GM12873 (cell line): ENCODE measurements around the gene BCAS3.

ENCODE experiments used
- CTCF ChIP-seq: IDR thresholded peaks from 2 replicates; pipeline ENCODE4 v1.5.1; 2012; ENCODE audit warnings: low read depth, mild to moderate bottlenecking, moderate library complexity, low read length, control low read depth; ENCODE audit not compliant: insufficient read depth; ENCODE audit errors: missing control alignments

Gene BCAS3

GRCh38 chr17:61202564-61202963 lies 524.9 kb downstream of the BCAS3 start:
- TF ChIP-seq CTCF, result no peak

- no peak for TF ChIP-seq CTCF
These were observed 526.0 kb downstream of the BCAS3 start for GRCh38 chr17:61203671-61204131.

GRCh38 chr17:61204456-61204855 lies 526.8 kb downstream of the BCAS3 start:
- no peak for TF ChIP-seq CTCF

GRCh38 chr17:61205401-61205800 lies 527.8 kb downstream of the BCAS3 start:
- no peak for TF ChIP-seq CTCF

- TF ChIP-seq CTCF, result no peak
These were observed 528.3 kb downstream of the BCAS3 start for GRCh38 chr17:61205931-61206330.

- TF ChIP-seq CTCF, result no peak
These were observed 529.3 kb downstream of the BCAS3 start for GRCh38 chr17:61206922-61207321.

GRCh38 chr17:61208301-61209105 lies 530.9 kb downstream of the BCAS3 start:
- no peak for TF ChIP-seq CTCF

GRCh38 chr17:61209106-61209439 lies 531.4 kb downstream of the BCAS3 start:
- TF ChIP-seq CTCF, result no peak
